HCT116 (cell line): Measurements from ENCODE around the gene SND1. TPM values are rescaled to one million over a fixed set of nuclear protein-coding genes. Genes with fewer than 3 reads are reported as not detected.

ENCODE experiments used
- ATAC-seq: fragments of 200-7000 bp; cut with Tn5 transposase; 2 replicates; pipeline ENCODE4 v1.9.1; 2020; ENCODE audit warnings: mild to moderate bottlenecking, moderate library complexity
- BruUV-seq: library from RNA; stranded (reverse); fragments of 400-500 nt; replicated peaks from 2 replicates; lab custom pipeline; 2021; lab: Mats Ljungman, UMichigan
- CTCF ChIA-PET: fragments of 300-600 bp; sonication (Branson Sonifier 250); formaldehyde crosslinking; loops from one replicate; lab custom pipeline; 2021; ENCODE audit warnings: antibody characterized with exemption; lab: Charles Lee
- POLR2A ChIA-PET: fragments of 300-600, 350-600 bp; sonication (Branson Sonifier 250); formaldehyde crosslinking; loops from one replicate; lab custom pipeline; 2021; ENCODE audit warnings: antibody characterized with exemption; lab: Charles Lee
- RAD21 ChIA-PET, 2 experiments: fragments of 300-600 bp; sonication (Branson Sonifier 250); formaldehyde crosslinking; loops; one replicate each; lab custom pipeline; 2023; ENCODE audit warnings: low total read pairs in 2 of 2; ENCODE audit not compliant: uncharacterized antibody in 2 of 2, unreplicated experiment in 2 of 2, low non-redundant PET in 1 of 2; lab: Charles Lee
- DNase-seq: peaks from one replicate; pipeline ENCODE4 v3.0.0-alpha.2; 2010; ENCODE audit warnings: low read depth, low spot score
- H2AFZ ChIP-seq: fragments of 200-600 bp; shearing (Covaris generic), sonication (generic); 2 replicates; pipeline ENCODE4 v1.6.1; 2017; ENCODE audit warnings: low read depth, mixed run types, mixed read lengths, antibody characterized with exemption, low read length; ENCODE audit not compliant: poor library complexity, severe bottlenecking
- H3K27ac ChIP-seq: 2 replicates; pipeline ENCODE4 v1.5.1; 2012; ENCODE audit warnings: low read depth, low read length
- H3K27me3 ChIP-seq: fragments of 200-600 bp; sonication (generic); 2 replicates; pipeline ENCODE4 v1.6.1; 2016; ENCODE audit warnings: mixed run types, low read length, mixed read lengths; ENCODE audit not compliant: insufficient read depth
- H3K36me3 ChIP-seq, 2 experiments: fragments of 200-500 bp in 1 of 2; fragments of 200-600 bp in 1 of 2; sonication (Bioruptor generic) in 1 of 2; sonication (generic) in 1 of 2; 2 replicates each; pipeline versions ENCODE4 v1.5.1 to v1.6.1; 2014 to 2016; ENCODE audit warnings: low read length in 2 of 2, inconsistent platforms in 1 of 2, mixed read lengths in 1 of 2, mixed run types in 1 of 2; ENCODE audit not compliant: insufficient read depth in 2 of 2, control insufficient read depth in 1 of 2
- H3K4me1 ChIP-seq, 2 experiments: fragments of 200-600 bp in 1 of 2; sonication (generic) in 1 of 2; 2 replicates each; pipeline versions ENCODE4 v1.5.1 to v1.6.1; 2012 to 2017; ENCODE audit warnings: low read length in 2 of 2, inconsistent platforms in 1 of 2, mild to moderate bottlenecking in 1 of 2, mixed read lengths in 1 of 2, mixed run types in 1 of 2, moderate library complexity in 1 of 2; ENCODE audit not compliant: insufficient read depth in 2 of 2, control insufficient read depth in 1 of 2
- H3K4me2 ChIP-seq: fragments of 200-600 bp; sonication (generic); 2 replicates; pipeline ENCODE4 v1.6.1; 2017; ENCODE audit warnings: mixed run types, low read length, mixed read lengths
- H3K4me3 ChIP-seq, 2 experiments: fragments of 200-600 bp in 1 of 2; sonication (generic) in 1 of 2; replicated peaks in 1 of 2; 2 replicates each; pipeline ENCODE4 v1.5.1; 2011 to 2016; ENCODE audit warnings: low read length in 2 of 2, control low read depth in 1 of 2, low read depth in 1 of 2, mild to moderate bottlenecking in 1 of 2, mixed read lengths in 1 of 2, mixed run types in 1 of 2
- H3K79me2 ChIP-seq: fragments of 200-600 bp; sonication (generic); 2 replicates; pipeline ENCODE4 v1.6.1; 2017; ENCODE audit warnings: mild to moderate bottlenecking, mixed run types, low read length, moderate library complexity, mixed read lengths; ENCODE audit not compliant: insufficient read depth
- H3K9ac ChIP-seq: fragments of 200-600 bp; sonication (generic); 2 replicates; pipeline ENCODE4 v1.6.1; 2016; ENCODE audit warnings: low read length, mixed read lengths
- H3K9me2 ChIP-seq: fragments of 200-600 bp; sonication (generic), shearing (Covaris generic); 2 replicates; pipeline ENCODE4 v1.6.1; 2017; ENCODE audit warnings: mixed run types, mild to moderate bottlenecking, moderate library complexity; ENCODE audit not compliant: insufficient read depth
- H3K9me3 ChIP-seq, 2 experiments: fragments of 200-500 bp in 1 of 2; fragments of 200-600 bp in 1 of 2; sonication (Bioruptor generic) in 1 of 2; sonication (generic) in 1 of 2; 2 replicates each; pipeline ENCODE4 v1.6.1; 2014 to 2017; ENCODE audit warnings: low read length in 2 of 2, mixed read lengths in 2 of 2, inconsistent platforms in 1 of 2, low read depth in 1 of 2, mild to moderate bottlenecking in 1 of 2, mixed run types in 1 of 2, moderate library complexity in 1 of 2; ENCODE audit not compliant: control insufficient read depth in 1 of 2, insufficient read depth in 1 of 2
- H4K20me1 ChIP-seq: fragments of 200-600 bp; sonication (generic), shearing (Covaris generic); 2 replicates; pipeline ENCODE4 v1.6.1; 2017; ENCODE audit warnings: mixed run types, mild to moderate bottlenecking, moderate library complexity; ENCODE audit not compliant: insufficient read depth
- ATF3 ChIP-seq: IDR thresholded peaks from 2 replicates; pipeline ENCODE4 v1.6.1; 2012
- CBX3 ChIP-seq: IDR thresholded peaks from 2 replicates; pipeline ENCODE4 v1.6.1; 2012; ENCODE audit warnings: low read depth
- CEBPB ChIP-seq: IDR thresholded peaks from 2 replicates; pipeline ENCODE4 v1.6.1; 2012; ENCODE audit warnings: low read depth
- CTCF ChIP-seq, 3 experiments: fragments of 200-600 bp in 1 of 3; sonication (generic) in 1 of 3; IDR thresholded peaks in 2 of 3; conservative IDR thresholded peaks in 1 of 3; 2 replicates each; pipeline ENCODE4 v1.5.1; 2012 to 2017; ENCODE audit warnings: low read depth in 2 of 3, low read length in 2 of 3, antibody characterized with exemption in 1 of 3, borderline replicate concordance in 1 of 3, control low read depth in 1 of 3, mild to moderate bottlenecking in 1 of 3, mixed read lengths in 1 of 3, mixed run types in 1 of 3, moderate library complexity in 1 of 3; ENCODE audit not compliant: insufficient read depth in 1 of 3
- EGR1 ChIP-seq: IDR thresholded peaks from 2 replicates; pipeline ENCODE4 v1.6.1; 2012; ENCODE audit warnings: low read depth
- EZH2 ChIP-seq: fragments of 200-600 bp; sonication (generic); IDR thresholded peaks from 2 replicates; pipeline ENCODE4 v1.6.1; 2017; ENCODE audit warnings: antibody characterized with exemption, mixed run types
- EZH2phosphoT487 ChIP-seq: fragments of 200-600 bp; IDR thresholded peaks from 2 replicates; pipeline ENCODE4 v1.6.1; 2018; ENCODE audit warnings: antibody characterized with exemption, borderline replicate concordance
- FOSL1 ChIP-seq: IDR thresholded peaks from 2 replicates; pipeline ENCODE4 v1.6.1; 2012; ENCODE audit warnings: low read depth
- JUND ChIP-seq: IDR thresholded peaks from 2 replicates; pipeline ENCODE4 v1.6.1; 2012
- MAX ChIP-seq: IDR thresholded peaks from 2 replicates; pipeline ENCODE4 v1.6.1; 2012
- POLR2AphosphoS5 ChIP-seq: IDR thresholded peaks from 2 replicates; pipeline ENCODE4 v1.6.1; 2011; ENCODE audit warnings: mild to moderate bottlenecking, low read depth, low read length, moderate library complexity
- RAD21 ChIP-seq: IDR thresholded peaks from 2 replicates; pipeline ENCODE4 v1.6.1; 2012; ENCODE audit warnings: low read depth, mild to moderate bottlenecking
- REST ChIP-seq: IDR thresholded peaks from 2 replicates; pipeline ENCODE4 v1.6.1; 2012; ENCODE audit warnings: low read depth
- SIN3A ChIP-seq: IDR thresholded peaks from 2 replicates; pipeline ENCODE4 v1.6.1; 2012; ENCODE audit warnings: low read depth
- SP1 ChIP-seq: IDR thresholded peaks from 2 replicates; pipeline ENCODE4 v1.6.1; 2012; ENCODE audit warnings: low read depth
- SRF ChIP-seq: IDR thresholded peaks from 2 replicates; pipeline ENCODE4 v1.6.1; 2012; ENCODE audit warnings: low read depth
- TCF7L2 ChIP-seq: IDR thresholded peaks from 2 replicates; pipeline ENCODE4 v1.7.0; 2011; ENCODE audit warnings: borderline replicate concordance, inconsistent platforms; ENCODE audit not compliant: insufficient read depth, insufficient read length; ENCODE audit errors: extremely low read depth
- ZBTB33 ChIP-seq: IDR thresholded peaks from 2 replicates; pipeline ENCODE4 v1.6.1; 2011; ENCODE audit warnings: mild to moderate bottlenecking, low read length, moderate library complexity; ENCODE audit not compliant: insufficient replicate concordance; ENCODE audit errors: extremely low read depth
- ZFX ChIP-seq: fragments of 450-650 bp; IDR thresholded peaks from 2 replicates; pipeline ENCODE4 v1.6.1; 2017
- ZNF274 ChIP-seq: fragments of 200-500 bp; sonication (Bioruptor generic); IDR thresholded peaks from 2 replicates; pipeline ENCODE4 v1.6.1; 2014; ENCODE audit warnings: mild to moderate bottlenecking, low read depth, low read length, inconsistent platforms
- intact Hi-C: fragments of 100-400 bp; cut with micrococcal nuclease; formaldehyde crosslinking; loops from 2 replicates; pipeline ENCODE4 v1.10.0; 2022
- total RNA-seq: library from RNA; stranded (reverse); gene quantifications from one replicate; pipeline ENCODE4 v1.2.1, GENCODE V29; 2021; ENCODE audit not compliant: unreplicated experiment

The SND1 gene
- total RNA-seq, 1 experiment from 2014 or later, result 169 TPM

GRCh38 chr7:127706766-127707165, 54.8 kb downstream of the SND1 start:
- peaks cover 4% of the 10 kb centered on the region for H4K20me1 ChIP-seq
- no peak overlapping the region for H3K27ac ChIP-seq
- ATAC-seq (no peak), DNase-seq (no peak)
- peaks cover 0 to 4% of the 10 kb centered on the region in 2 experiments; a peak in 1 of 4 replicates for H3K4me1 ChIP-seq
- ChIA-PET POLR2A (no interaction called here), RAD21 (no interaction called here), CTCF (no interaction called here)
- no peak overlapping the region for H2AFZ ChIP-seq
- H3K79me2 ChIP-seq, result peaks cover 57% of the 10 kb centered on the region
- no peak overlapping the region for H3K4me2 ChIP-seq
- H3K9me2 ChIP-seq, result no peaks in the 10 kb centered on the region
- H3K36me3 ChIP-seq, result peaks cover 58 to 90% of the 10 kb centered on the region in 2 experiments
- H3K4me3 ChIP-seq, result no peak overlapping the region
- no peaks in the 10 kb centered on the region for H3K27me3 ChIP-seq
- BruUV-seq, result no TSS peak
- intact Hi-C loops, result loop anchor here (10.0 kb wide), 1 partner anchor 318 kb away; no protein-coding TSS in a partner anchor
- no peak overlapping the region for H3K9ac ChIP-seq
- TF ChIP-seq RAD21 (no peak), CTCF (IDR thresholded peaks at IDR 0.05 in 2 of 3, conservative IDR thresholded peaks at IDR 0.05 in 1 of 3; ENCODE audit: borderline replicate concordance in 1 of 3, insufficient read depth in 1 of 3, low read depth in 2 of 3, low read length in 2 of 3) (no peak), ATF3 (no peak), SRF (no peak), ZBTB33 (no peak), EZH2phosphoT487 (no peak), SP1 (no peak), POLR2AphosphoS5 (no peak), CEBPB (no peak), FOSL1 (no peak), EGR1 (no peak), MAX (no peak), REST (no peak), ZFX (no peak), JUND (no peak), SIN3A (no peak), ZNF274 (no peak), CBX3 (no peak), EZH2 (no peak), TCF7L2 (no peak)
- peaks cover 6 to 11% of the 10 kb centered on the region in 2 experiments; a peak in 2 of 4 replicates for H3K9me3 ChIP-seq
